ENCODE results near the gene MAN1A2. TPM values are rescaled to one million over a fixed set of nuclear protein-coding genes. Genes with fewer than 3 reads are reported as not detected.

The MAN1A2 gene
- total RNA-seq (2013; cell fraction: nucleolus; rRNA removed), result 142 and 145 TPM in 2 replicates
- total RNA-seq (2014; rRNA removed) (15.0 and 20.5 TPM in 2 replicates), total RNA-seq (2014; rRNA removed; fragmentation: Illumina TruSeq; extraction: Trizol) (22.6 and 23.0 TPM in 2 replicates), total RNA-seq (2021) (20.6 and 21.3 TPM in 2 replicates), polyA plus RNA-seq (2011; rRNA removed) (23.6 and 28.6 TPM in 2 replicates), polyA plus RNA-seq (2014; fragmentation: Illumina TruSeq; extraction: Trizol) (14.9 and 19.2 TPM in 2 replicates), polyA plus RNA-seq (2014; fragmentation: Nextera tagmentation; extraction: Ambion mirVana) (1 to 10 TPM; 2.8 to 3.2 TPM), polyA plus RNA-seq (2014; rRNA removed) (7.2 and 9.0 TPM in 2 replicates), polyA plus RNA-seq (2016; fragmentation: Nextera tagmentation; extraction: Ambion mirVana) (10 to 100 TPM; 17.0 to 21.9 TPM), polyA minus RNA-seq (2011; rRNA and poly(A)+ RNA removed) (43.7 and 53.9 TPM in 2 replicates), Bru-seq, nascent RNA (percentile 82 among the genes with signal in this experiment), BruChase-seq, experiment 1, labeled RNA remaining after a 6-hour chase (percentile 76 among the genes with signal in this experiment), BruChase-seq, experiment 2, labeled RNA remaining after a 2-hour chase (percentile 82 among the genes with signal in this experiment)
- polyA plus RNA-seq (2011; ENCODE audit: low read depth), result 4.4 TPM
- 8.2 and 9.4 TPM in 2 replicates for polyA plus RNA-seq (2011; cell fraction: cytosol; rRNA removed)
- 18.7 and 20.5 TPM in 2 replicates for polyA plus RNA-seq (2011; cell fraction: nucleus; rRNA removed)
- 8.9 and 9.4 TPM in 2 replicates for polyA plus RNA-seq (2012)
- polyA minus RNA-seq (2011; cell fraction: cytosol; rRNA and poly(A)+ RNA removed), result 7.8 and 9.9 TPM in 2 replicates
- 36.4 and 51.0 TPM in 2 replicates for polyA minus RNA-seq (2011; cell fraction: nucleus; rRNA and poly(A)+ RNA removed)
- long read RNA-seq, experiment 1, partial matches to known transcripts, result 3 of 4 reads
- long read RNA-seq, experiment 1, other reads (novel, unspliced or antisense), result 1 of 4 reads
- long read RNA-seq, experiment 2, full-length matches to known transcripts, result 8 of 44 reads
- long read RNA-seq, experiment 2, partial matches to known transcripts, result 25 of 44 reads
- long read RNA-seq, experiment 2, other reads (novel, unspliced or antisense), result 11 of 44 reads

DNA sequence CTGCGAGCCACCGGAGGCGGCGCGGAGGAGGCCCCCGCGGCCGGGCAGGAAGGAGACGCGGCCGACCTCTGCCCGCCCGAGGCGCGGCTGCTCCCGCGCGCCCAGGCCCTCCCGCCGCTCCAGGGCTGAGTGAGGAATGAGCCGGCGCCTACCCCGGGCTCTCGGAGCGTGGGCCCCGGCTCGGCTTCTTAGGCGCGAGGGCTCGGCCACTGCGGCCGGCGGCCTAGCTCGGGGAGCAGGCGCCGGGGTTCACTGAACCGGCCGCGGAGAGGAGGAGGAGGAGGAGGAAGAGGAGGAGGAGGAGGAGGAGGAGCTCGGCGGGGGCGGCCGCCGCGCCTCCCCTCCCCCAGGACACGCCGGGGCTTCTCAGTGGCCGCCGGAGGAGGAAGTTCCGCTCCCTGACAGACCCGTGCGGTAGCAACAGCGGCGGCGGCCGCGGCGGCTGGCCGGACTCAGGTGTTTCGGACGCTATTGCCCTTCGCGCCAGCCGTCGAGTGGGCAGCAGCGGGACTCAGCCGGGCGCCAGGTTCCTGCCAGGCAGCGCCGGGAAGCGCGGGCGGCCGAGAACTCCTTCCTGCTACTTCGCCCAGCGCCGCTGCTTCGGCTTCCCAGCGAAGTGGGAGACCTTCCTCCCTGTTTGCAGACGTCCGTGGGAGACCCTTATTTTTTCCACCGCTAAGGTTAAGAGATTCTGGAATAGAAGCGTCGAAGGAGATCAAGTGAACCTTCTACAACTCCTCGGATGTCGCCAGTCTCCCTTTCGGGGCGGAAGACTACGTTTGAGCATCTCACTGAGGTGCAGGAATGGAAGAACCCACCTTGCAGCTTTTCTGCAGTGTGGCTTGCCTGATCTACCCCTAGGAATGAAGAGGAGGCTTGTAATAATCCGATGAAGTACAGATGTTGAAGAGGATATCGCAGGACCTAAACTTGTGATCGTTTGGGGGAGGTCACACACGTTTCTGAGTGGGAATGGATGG is at the start of gene MAN1A2:
MAN1A2 (plus strand) TSS at position 404 of the 980 bp plus-strand sequence. CDS start 735 bp downstream, outside the sequence.
- POLR2A ChIA-PET, result interaction anchor here (0.6 to 0.9 kb wide), 2 partner anchors 86 to 559 kb away, joined by 3 read pairs; no protein-coding TSS in a partner anchor
- no peaks in the 10 kb centered on the region for H3K27me3 ChIP-seq (replicated peaks in 1 of 2; ENCODE audit: control insufficient read depth in 2 of 2, insufficient read depth in 2 of 2, low read length in 1 of 2)
- H4K20me1 ChIP-seq (ENCODE audit: control insufficient read depth, insufficient read depth), result no peaks in the 10 kb centered on the region
- peak within 1 kb of the TSS; percentile 92 for H2AFZ ChIP-seq (ENCODE audit: control insufficient read depth, low read depth, low read length)
- no peaks in the 10 kb centered on the region for H3K36me3 ChIP-seq (ENCODE audit: control insufficient read depth in 2 of 2, insufficient read depth in 2 of 2, low read length in 1 of 2)
- BruUV-seq (replicated peaks), result TSS peak; percentile 72
- no peaks in the 10 kb centered on the region for H3K9me3 ChIP-seq (replicated peaks; ENCODE audit: control insufficient read depth, insufficient read depth, low read length)
- intact Hi-C loops (cut with micrococcal nuclease; ENCODE audit: unreplicated experiment) (loop anchor here (5.0 to 10.0 kb wide), 3 partner anchors 50 to 303 kb away; partner anchors contain the start of gene TTF2), in situ Hi-C loops (cut with MboI) (no loop called here)
- peak within 1 kb of the TSS; percentile 96 for H3K9ac ChIP-seq (ENCODE audit: control insufficient read depth, insufficient read depth, low read length)
- H3K27ac ChIP-seq (ENCODE audit: control insufficient read depth, insufficient read depth), result peak within 1 kb of the TSS; percentile 92
- peaks cover 59% of the 10 kb centered on the region for H3K79me2 ChIP-seq (ENCODE audit: control insufficient read depth, insufficient read depth, low read length)
- H3K4me3 ChIP-seq, result peak within 1 kb of the TSS; percentile 96
- H3K4me1 ChIP-seq (ENCODE audit: control insufficient read depth, insufficient read depth, low read length), result peaks cover 20% of the 10 kb centered on the region
- DNase-seq (ENCODE audit: low read depth, low spot score) (peak; percentile 53), ATAC-seq (peak; percentile 77), FAIRE-seq (no peak)
- CTCF ChIA-PET, result interaction anchor here (1.4 kb wide), 1 partner anchor 167 kb away, joined by 5 read pairs; no protein-coding TSS in a partner anchor
- RAD21 ChIA-PET (ENCODE audit: unreplicated experiment), result no interaction called here
- peak within 1 kb of the TSS; percentile 85 for H3K4me2 ChIP-seq (ENCODE audit: control insufficient read depth, insufficient read depth)
- under 1% methylated on average over 67 of the region's 93 CpGs for WGBS (ENCODE audit: insufficient coverage, insufficient replicate concordance, low lambda C conversion rate, missing lambda C conversion rate)
- SMC1A ChIA-PET (ENCODE audit: uncharacterized antibody, unreplicated experiment), result no interaction called here
- no peak for TF ChIP-seq SREBF2 (IDR thresholded peaks at IDR 0.05; ENCODE audit: low read length)
- TF ChIP-seq, protein P1, sequence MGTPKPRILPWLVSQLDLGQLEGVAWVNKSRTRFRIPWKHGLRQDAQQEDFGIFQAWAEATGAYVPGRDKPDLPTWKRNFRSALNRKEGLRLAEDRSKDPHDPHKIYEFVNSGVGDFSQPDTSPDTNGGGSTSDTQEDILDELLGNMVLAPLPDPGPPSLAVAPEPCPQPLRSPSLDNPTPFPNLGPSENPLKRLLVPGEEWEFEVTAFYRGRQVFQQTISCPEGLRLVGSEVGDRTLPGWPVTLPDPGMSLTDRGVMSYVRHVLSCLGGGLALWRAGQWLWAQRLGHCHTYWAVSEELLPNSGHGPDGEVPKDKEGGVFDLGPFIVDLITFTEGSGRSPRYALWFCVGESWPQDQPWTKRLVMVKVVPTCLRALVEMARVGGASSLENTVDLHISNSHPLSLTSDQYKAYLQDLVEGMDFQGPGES (IDR thresholded peaks at IDR 0.05), result 0 out of 2 replicates have a peak, but pooled peaks have one; percentile 18
- TF ChIP-seq NFYA (IDR thresholded peaks at IDR 0.05; ENCODE audit: borderline replicate concordance, low read depth, low read length), result no peak
- TF ChIP-seq ZBED1 (IDR thresholded peaks at IDR 0.05; ENCODE audit: borderline replicate concordance), result no peak
- no peak for TF ChIP-seq SUZ12 (IDR thresholded peaks at IDR 0.05; ENCODE audit: unreplicated experiment)
- TF ChIP-seq ZNF274 (IDR thresholded peaks at IDR 0.05; ENCODE audit: insufficient read depth, insufficient read length), result no peak
- no peak for TF ChIP-seq CHD4 (IDR thresholded peaks at IDR 0.05)
- peak; percentile 80 for TF ChIP-seq GABPA (IDR thresholded peaks at IDR 0.05; ENCODE audit: low read depth)
- TF ChIP-seq, protein P2, sequence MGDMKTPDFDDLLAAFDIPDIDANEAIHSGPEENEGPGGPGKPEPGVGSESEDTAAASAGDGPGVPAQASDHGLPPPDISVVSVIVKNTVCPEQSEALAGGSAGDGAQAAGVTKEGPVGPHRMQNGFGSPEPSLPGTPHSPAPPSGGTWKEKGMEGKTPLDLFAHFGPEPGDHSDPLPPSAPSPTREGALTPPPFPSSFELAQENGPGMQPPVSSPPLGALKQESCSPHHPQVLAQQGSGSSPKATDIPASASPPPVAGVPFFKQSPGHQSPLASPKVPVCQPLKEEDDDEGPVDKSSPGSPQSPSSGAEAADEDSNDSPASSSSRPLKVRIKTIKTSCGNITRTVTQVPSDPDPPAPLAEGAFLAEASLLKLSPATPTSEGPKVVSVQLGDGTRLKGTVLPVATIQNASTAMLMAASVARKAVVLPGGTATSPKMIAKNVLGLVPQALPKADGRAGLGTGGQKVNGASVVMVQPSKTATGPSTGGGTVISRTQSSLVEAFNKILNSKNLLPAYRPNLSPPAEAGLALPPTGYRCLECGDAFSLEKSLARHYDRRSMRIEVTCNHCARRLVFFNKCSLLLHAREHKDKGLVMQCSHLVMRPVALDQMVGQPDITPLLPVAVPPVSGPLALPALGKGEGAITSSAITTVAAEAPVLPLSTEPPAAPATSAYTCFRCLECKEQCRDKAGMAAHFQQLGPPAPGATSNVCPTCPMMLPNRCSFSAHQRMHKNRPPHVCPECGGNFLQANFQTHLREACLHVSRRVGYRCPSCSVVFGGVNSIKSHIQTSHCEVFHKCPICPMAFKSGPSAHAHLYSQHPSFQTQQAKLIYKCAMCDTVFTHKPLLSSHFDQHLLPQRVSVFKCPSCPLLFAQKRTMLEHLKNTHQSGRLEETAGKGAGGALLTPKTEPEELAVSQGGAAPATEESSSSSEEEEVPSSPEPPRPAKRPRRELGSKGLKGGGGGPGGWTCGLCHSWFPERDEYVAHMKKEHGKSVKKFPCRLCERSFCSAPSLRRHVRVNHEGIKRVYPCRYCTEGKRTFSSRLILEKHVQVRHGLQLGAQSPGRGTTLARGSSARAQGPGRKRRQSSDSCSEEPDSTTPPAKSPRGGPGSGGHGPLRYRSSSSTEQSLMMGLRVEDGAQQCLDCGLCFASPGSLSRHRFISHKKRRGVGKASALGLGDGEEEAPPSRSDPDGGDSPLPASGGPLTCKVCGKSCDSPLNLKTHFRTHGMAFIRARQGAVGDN (IDR thresholded peaks at IDR 0.05), result peak; percentile 60
- TF ChIP-seq, protein P3, sequence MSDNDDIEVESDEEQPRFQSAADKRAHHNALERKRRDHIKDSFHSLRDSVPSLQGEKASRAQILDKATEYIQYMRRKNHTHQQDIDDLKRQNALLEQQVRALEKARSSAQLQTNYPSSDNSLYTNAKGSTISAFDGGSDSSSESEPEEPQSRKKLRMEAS (IDR thresholded peaks at IDR 0.05; ENCODE audit: low read depth, low read length), result 0 out of 2 replicates have a peak, but pooled peaks have one; percentile 46
- TF ChIP-seq ZNF384 (IDR thresholded peaks at IDR 0.05; ENCODE audit: borderline replicate concordance, low read depth, low read length), result no peak
- TF ChIP-seq BHLHE40 (IDR thresholded peaks at IDR 0.05; ENCODE audit: borderline replicate concordance in 1 of 2, low read depth in 2 of 2, low read length in 1 of 2), result peak; percentile 77 to 88; a peak in 3 of 4 replicates
- TF ChIP-seq ESRRA (IDR thresholded peaks at IDR 0.05; ENCODE audit: low read length), result no peak; the same call in 1 of the 2 replicates
